NT2/D1 (cell line): Measurements from ENCODE around the gene ADO.

ENCODE experiments used
- SUZ12 ChIP-seq: IDR thresholded peaks from 2 replicates; pipeline ENCODE4 v1.6.1; 2011; ENCODE audit not compliant: insufficient read length, insufficient read depth; ENCODE audit errors: extremely low read depth
- YY1 ChIP-seq: IDR thresholded peaks from 2 replicates; pipeline ENCODE4 v1.6.1; 2011; ENCODE audit not compliant: insufficient read length, insufficient read depth
- ZNF274 ChIP-seq: IDR thresholded peaks from 2 replicates; pipeline ENCODE4 v1.6.1; 2011; ENCODE audit warnings: mild to moderate bottlenecking, low read depth, low read length

DNA sequence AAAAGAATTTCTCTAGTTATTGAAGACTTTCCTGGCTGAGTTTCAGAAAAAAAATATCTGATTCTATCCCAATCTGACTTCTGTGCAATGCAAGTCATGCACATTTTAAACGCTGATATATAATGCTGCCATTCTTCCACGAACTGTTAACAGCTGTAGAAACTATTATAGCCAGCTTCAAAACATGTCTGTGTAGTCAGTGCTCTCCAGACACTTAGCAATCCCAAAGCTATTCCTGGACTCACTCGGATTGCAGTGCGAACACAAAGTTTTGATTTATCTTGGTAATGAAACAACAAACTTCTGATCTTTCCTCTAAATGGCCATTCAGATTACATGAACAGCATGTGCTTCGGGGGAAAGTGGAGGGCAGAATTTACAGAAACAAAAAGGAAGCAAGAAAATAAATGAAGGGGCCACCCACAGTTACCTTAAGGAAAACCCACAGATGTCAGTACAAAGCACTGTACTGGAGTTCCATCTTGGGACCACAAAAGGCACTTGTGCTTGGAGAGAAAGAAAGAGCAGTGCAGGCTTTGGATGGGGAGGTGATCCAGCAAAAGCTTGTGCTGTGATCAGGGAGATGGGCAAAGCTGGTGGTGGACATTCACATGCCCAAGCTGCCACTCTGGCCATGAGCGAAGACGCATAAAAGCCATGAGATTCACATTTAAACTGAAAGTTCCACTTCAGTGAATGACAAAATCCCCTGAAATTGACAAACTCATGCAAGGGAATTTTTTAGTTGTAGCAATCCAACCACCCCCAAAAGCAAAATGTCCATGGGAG lies 32.1 kb upstream of the ADO start:
- TF ChIP-seq ZNF274 (no peak), SUZ12 (no peak), YY1 (no peak)
